Measurements from ENCODE around the gene YIPF6. TPM values are rescaled to one million over a fixed set of nuclear protein-coding genes. Genes with fewer than 3 reads are reported as not detected.

The YIPF6 gene
- total RNA-seq, 1 experiment from 2014 or later: 68.6 TPM

DNA sequence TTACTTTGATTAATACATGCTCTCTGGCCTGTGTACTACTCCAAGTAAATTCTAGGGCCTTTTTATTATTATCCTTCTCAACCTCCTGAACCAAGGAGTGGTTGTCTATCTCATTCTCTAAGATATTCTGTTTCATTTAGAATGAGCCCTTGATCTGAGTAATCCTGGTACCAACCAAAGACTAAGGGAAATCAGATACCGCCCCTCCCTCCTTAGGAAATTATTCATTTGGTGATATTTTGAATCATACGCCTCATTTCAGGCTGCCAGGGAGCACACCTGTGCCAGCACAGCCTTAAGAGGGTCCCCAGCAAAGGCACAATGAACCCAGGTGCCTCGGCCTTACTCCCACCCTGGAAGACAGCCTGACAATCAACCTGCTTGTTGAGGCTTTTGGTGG lies 75.4 kb downstream of the YIPF6 start:
- TF ChIP-seq, protein P1, sequence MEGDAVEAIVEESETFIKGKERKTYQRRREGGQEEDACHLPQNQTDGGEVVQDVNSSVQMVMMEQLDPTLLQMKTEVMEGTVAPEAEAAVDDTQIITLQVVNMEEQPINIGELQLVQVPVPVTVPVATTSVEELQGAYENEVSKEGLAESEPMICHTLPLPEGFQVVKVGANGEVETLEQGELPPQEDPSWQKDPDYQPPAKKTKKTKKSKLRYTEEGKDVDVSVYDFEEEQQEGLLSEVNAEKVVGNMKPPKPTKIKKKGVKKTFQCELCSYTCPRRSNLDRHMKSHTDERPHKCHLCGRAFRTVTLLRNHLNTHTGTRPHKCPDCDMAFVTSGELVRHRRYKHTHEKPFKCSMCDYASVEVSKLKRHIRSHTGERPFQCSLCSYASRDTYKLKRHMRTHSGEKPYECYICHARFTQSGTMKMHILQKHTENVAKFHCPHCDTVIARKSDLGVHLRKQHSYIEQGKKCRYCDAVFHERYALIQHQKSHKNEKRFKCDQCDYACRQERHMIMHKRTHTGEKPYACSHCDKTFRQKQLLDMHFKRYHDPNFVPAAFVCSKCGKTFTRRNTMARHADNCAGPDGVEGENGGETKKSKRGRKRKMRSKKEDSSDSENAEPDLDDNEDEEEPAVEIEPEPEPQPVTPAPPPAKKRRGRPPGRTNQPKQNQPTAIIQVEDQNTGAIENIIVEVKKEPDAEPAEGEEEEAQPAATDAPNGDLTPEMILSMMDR (IDR thresholded peaks at IDR 0.05; ENCODE audit: unreplicated experiment): no peak
- Mint-ChIP-seq H3K9me3 (ENCODE audit: low read depth, unreplicated experiment) (no peaks in the 10 kb centered on the region), H3K4me3 (ENCODE audit: low read depth, unreplicated experiment) (no peak overlapping the region), H3K27me3 (ENCODE audit: unreplicated experiment) (no peaks in the 10 kb centered on the region), H3K27ac (ENCODE audit: unreplicated experiment) (no peak overlapping the region), H3K4me1 (ENCODE audit: low read depth, unreplicated experiment) (no peaks in the 10 kb centered on the region), H3K36me3 (ENCODE audit: insufficient read depth, unreplicated experiment) (no peaks in the 10 kb centered on the region)
- intact Hi-C loops (cut with micrococcal nuclease; ENCODE audit: unreplicated experiment): no loop called here
- DNase-seq: no peak
- BruUV-seq (replicated peaks): no TSS peak
- CTCF ChIA-PET: no interaction called here

DNA sequence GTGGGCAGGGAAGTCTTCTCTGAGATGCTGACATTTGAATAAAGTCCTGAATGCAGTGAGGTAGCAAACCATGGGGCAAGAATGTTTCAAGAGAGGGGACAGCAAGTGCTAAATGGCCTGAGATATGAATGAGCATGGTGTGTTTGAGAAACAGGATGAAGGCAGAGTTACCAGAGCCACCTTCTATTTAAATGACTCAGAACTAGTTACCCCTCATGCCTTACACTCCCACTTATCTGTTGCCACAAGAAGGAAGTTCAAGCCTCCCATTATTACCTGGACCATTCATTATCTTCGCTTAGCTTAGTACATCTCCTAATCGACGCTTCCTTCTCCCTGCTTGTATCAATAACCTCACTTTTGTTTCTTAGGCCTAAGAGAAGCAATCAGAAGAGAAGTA lies 81.0 kb downstream of the YIPF6 start:
- no peak overlapping the region for H3K4me3 Mint-ChIP-seq (ENCODE audit: low read depth, unreplicated experiment)
- no peaks in the 10 kb centered on the region for H3K36me3 Mint-ChIP-seq (ENCODE audit: insufficient read depth, unreplicated experiment)
- BruUV-seq (replicated peaks): no TSS peak
- TF ChIP-seq, protein P1 (IDR thresholded peaks at IDR 0.05; ENCODE audit: unreplicated experiment): no peak
- intact Hi-C loops (cut with micrococcal nuclease; ENCODE audit: unreplicated experiment): no loop called here
- no peak overlapping the region for H3K27ac Mint-ChIP-seq (ENCODE audit: unreplicated experiment)
- no peaks in the 10 kb centered on the region for H3K27me3 Mint-ChIP-seq (ENCODE audit: unreplicated experiment)
- no peaks in the 10 kb centered on the region for H3K9me3 Mint-ChIP-seq (ENCODE audit: low read depth, unreplicated experiment)
- H3K4me1 Mint-ChIP-seq (ENCODE audit: low read depth, unreplicated experiment): no peaks in the 10 kb centered on the region
- DNase-seq: no peak
- CTCF ChIA-PET: no interaction called here

DNA sequence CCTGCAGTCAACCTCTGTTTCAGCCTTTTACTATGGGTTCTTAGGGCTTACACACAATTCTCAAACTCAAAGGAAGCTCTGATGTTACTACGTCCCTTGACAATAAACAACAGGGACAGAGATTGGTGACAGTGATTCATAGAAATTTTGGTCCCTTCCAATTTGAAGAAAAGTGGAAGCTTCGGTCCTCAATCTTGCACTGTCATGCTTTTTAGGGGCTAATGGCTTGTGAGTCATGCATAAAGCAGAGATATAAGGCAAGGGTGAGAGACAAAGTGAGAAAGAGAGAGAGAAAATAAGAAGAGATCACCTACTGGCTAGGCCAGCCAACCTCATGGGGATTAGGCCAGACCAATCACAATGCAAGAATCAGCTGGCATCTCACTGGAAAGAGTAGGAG lies 85.4 kb downstream of the YIPF6 start:
- H3K4me3 Mint-ChIP-seq (ENCODE audit: low read depth, unreplicated experiment): no peak overlapping the region
- TF ChIP-seq, protein P1 (IDR thresholded peaks at IDR 0.05; ENCODE audit: unreplicated experiment): no peak
- no peaks in the 10 kb centered on the region for H3K9me3 Mint-ChIP-seq (ENCODE audit: low read depth, unreplicated experiment)
- CTCF ChIA-PET: interaction anchor here (0.6 kb wide), 1 partner anchor 989 kb away, joined by 3 read pairs; no protein-coding TSS in a partner anchor
- BruUV-seq (replicated peaks): no TSS peak
- H3K4me1 Mint-ChIP-seq (ENCODE audit: low read depth, unreplicated experiment): no peaks in the 10 kb centered on the region
- DNase-seq: no peak
- no peak overlapping the region for H3K27ac Mint-ChIP-seq (ENCODE audit: unreplicated experiment)
- no peaks in the 10 kb centered on the region for H3K27me3 Mint-ChIP-seq (ENCODE audit: unreplicated experiment)
- intact Hi-C loops (cut with micrococcal nuclease; ENCODE audit: unreplicated experiment): no loop called here
- no peaks in the 10 kb centered on the region for H3K36me3 Mint-ChIP-seq (ENCODE audit: insufficient read depth, unreplicated experiment)

Other genes with a start within 250 kb of the YIPF6 start
- gene OPHN1, start 65.6 kb upstream of the YIPF6 start, total RNA-seq (2022): 10.8 and 13.1 TPM in 2 replicates
- 0.45 and 0.47 TPM in 2 replicates for gene STARD8, start 148.6 kb downstream of the YIPF6 start, total RNA-seq (2022)